Panc1 (cell line): ENCODE results near the gene BABAM2. TPM values are rescaled to one million over a fixed set of nuclear protein-coding genes. Genes with fewer than 3 reads are reported as not detected.

ENCODE experiments used
- ATAC-seq: fragments of 200-7000 bp; cut with Tn5 transposase; 2 replicates; pipeline ENCODE4 v1.9.1; 2020; ENCODE audit warnings: mild to moderate bottlenecking, moderate library complexity
- BruUV-seq: library from RNA; stranded (reverse); fragments of 400-500 nt; replicated peaks from 2 replicates; lab custom pipeline; 2021; lab: Mats Ljungman, UMichigan
- CTCF ChIA-PET: fragments of 300-600 bp; sonication (Branson Sonifier 250); formaldehyde crosslinking; loops from one replicate; lab custom pipeline; 2022; ENCODE audit warnings: antibody characterized with exemption; lab: Charles Lee
- POLR2A ChIA-PET: fragments of 300-600 bp; sonication (Branson Sonifier 250); formaldehyde crosslinking; loops from one replicate; lab custom pipeline; 2022; ENCODE audit warnings: antibody characterized with exemption; lab: Charles Lee
- DNase-seq: peaks from one replicate; pipeline ENCODE4 v3.0.0-alpha.2; 2010; ENCODE audit warnings: low read depth, low spot score
- H3K27ac ChIP-seq: 2 replicates; pipeline ENCODE4 v1.5.1; 2011; ENCODE audit warnings: mild to moderate bottlenecking, low read length, inconsistent platforms
- H3K27me3 ChIP-seq: fragments of 200-500 bp; sonication (Bioruptor generic); 2 replicates; pipeline ENCODE4 v1.6.0; 2014; ENCODE audit warnings: low read length, inconsistent platforms; ENCODE audit not compliant: control insufficient read depth, insufficient read depth
- H3K36me3 ChIP-seq: fragments of 200-500 bp; sonication (Bioruptor generic); 2 replicates; pipeline ENCODE4 v1.5.1; 2014; ENCODE audit warnings: inconsistent platforms, mild to moderate bottlenecking, low read length, moderate library complexity; ENCODE audit not compliant: control insufficient read depth, insufficient read depth
- H3K4me1 ChIP-seq: 2 replicates; pipeline ENCODE4 v1.5.1; 2011; ENCODE audit warnings: inconsistent platforms, mild to moderate bottlenecking, low read length, moderate library complexity; ENCODE audit not compliant: control insufficient read depth, insufficient read depth
- H3K4me3 ChIP-seq, 2 experiments: 2 replicates each; pipeline ENCODE4 v1.5.1; 2011 to 2012; ENCODE audit warnings: low read depth in 2 of 2, low read length in 2 of 2, mild to moderate bottlenecking in 2 of 2, inconsistent platforms in 1 of 2, moderate library complexity in 1 of 2
- H3K9me3 ChIP-seq: fragments of 200-500 bp; sonication (Bioruptor generic); 2 replicates; pipeline ENCODE4 v1.5.1; 2014; ENCODE audit warnings: low read depth, mild to moderate bottlenecking, inconsistent platforms, low read length, moderate library complexity; ENCODE audit not compliant: control insufficient read depth, insufficient read depth
- POLR2AphosphoS5 ChIP-seq: IDR thresholded peaks from 2 replicates; pipeline ENCODE4 v1.6.1; 2012; ENCODE audit warnings: mild to moderate bottlenecking, low read depth, low read length, moderate library complexity
- REST ChIP-seq, 2 experiments: IDR thresholded peaks; 2 replicates each; pipeline ENCODE4 v1.6.1; 2011 to 2012; ENCODE audit warnings: low read depth in 2 of 2, control low read depth in 1 of 2, low read length in 1 of 2, mild to moderate bottlenecking in 1 of 2, moderate library complexity in 1 of 2; ENCODE audit not compliant: insufficient read depth in 1 of 2
- SIN3A ChIP-seq: IDR thresholded peaks from 2 replicates; pipeline ENCODE4 v1.6.1; 2012; ENCODE audit warnings: low read depth, mild to moderate bottlenecking, low read length, moderate library complexity, borderline replicate concordance; ENCODE audit not compliant: insufficient read depth
- TCF7L2 ChIP-seq: IDR thresholded peaks from 2 replicates; pipeline ENCODE4 v1.6.1; 2011; ENCODE audit warnings: mild to moderate bottlenecking, low read depth, low read length, inconsistent platforms
- in situ Hi-C: cut with HindIII; loops from 2 replicates; pipeline ENCODE4 v1.10.0; 2016; ENCODE audit warnings: low sequenced_read_pairs, low pct_unique_long_range_greater_than_20kb
- intact Hi-C: fragments of 100-400 bp; cut with micrococcal nuclease; formaldehyde crosslinking; loops from one replicate; pipeline ENCODE4 v1.10.0; 2022; ENCODE audit not compliant: unreplicated experiment
- total RNA-seq: library from RNA; stranded (reverse); gene quantifications from one replicate; pipeline ENCODE4 v1.2.1, GENCODE V29; 2021; ENCODE audit not compliant: unreplicated experiment
- TF ChIP-seq, protein P1 (sequence below): fragments of 450-650 bp; IDR thresholded peaks from 2 replicates; pipeline ENCODE4 v1.5.1; 2017; ENCODE audit warnings: mild to moderate bottlenecking

The BABAM2 gene
- total RNA-seq, 1 experiment from 2014 or later = 31.2 TPM

DNA sequence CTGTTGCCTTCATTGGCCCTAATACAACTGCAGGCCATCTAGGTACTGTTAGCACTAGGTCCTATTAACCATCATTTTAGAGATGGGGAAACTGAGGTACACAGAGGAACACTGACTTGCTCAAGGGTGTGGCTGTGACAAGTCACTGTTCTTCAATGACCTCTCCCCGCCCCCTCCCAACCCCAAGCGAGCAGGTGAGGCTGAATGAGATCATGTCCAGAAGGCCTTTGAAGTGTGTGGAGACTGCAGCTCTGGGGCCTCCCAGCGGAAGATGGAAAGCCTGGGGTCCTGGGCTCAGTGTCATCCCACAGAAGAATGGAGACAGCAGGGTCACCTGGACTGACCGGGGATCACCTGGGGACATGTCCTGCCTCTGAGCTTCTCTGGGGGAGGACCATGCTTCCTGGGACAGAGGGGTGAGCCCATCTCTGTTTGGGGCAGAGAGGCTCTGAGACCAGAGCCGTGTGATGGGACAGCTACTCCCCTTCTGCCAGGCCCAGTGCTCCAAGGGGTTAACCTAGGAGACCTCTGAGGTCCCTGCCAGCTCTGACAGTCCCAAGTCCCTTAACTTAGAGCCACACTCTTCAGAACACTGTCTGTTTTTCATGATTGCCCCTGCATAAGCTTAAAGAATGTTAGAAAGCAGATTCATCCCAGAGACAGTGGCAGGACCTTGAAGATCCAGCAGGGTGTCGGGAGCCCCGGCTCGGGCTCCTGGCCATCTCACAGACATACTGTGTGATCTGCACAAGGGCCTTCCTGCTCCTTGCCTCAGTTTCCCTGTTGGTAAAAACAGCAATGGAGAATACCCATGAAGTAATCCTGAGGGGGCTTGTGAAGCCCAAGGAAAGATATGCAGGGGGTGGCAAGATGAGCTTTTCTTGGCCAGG is 485.5 kb downstream of the BABAM2 start:
- Histone ChIP-seq H3K9me3 (no peaks in the 10 kb centered on the region), H3K4me1 (no peaks in the 10 kb centered on the region), H3K36me3 (no peaks in the 10 kb centered on the region), H3K27ac (no peak overlapping the region), H3K4me3 (no peak overlapping the region), H3K27me3 (no peaks in the 10 kb centered on the region)
- ChIA-PET POLR2A (no interaction called here), CTCF (no interaction called here)
- intact Hi-C loops (no loop called here), in situ Hi-C loops (no loop called here)
- BruUV-seq = no TSS peak
- TF ChIP-seq REST (IDR thresholded peaks at IDR 0.05; ENCODE audit: insufficient read depth in 1 of 2, low read depth in 2 of 2, low read length in 1 of 2) (no peak), SIN3A (no peak), POLR2AphosphoS5 (no peak), TCF7L2 (no peak)
- TF ChIP-seq, protein P1, sequence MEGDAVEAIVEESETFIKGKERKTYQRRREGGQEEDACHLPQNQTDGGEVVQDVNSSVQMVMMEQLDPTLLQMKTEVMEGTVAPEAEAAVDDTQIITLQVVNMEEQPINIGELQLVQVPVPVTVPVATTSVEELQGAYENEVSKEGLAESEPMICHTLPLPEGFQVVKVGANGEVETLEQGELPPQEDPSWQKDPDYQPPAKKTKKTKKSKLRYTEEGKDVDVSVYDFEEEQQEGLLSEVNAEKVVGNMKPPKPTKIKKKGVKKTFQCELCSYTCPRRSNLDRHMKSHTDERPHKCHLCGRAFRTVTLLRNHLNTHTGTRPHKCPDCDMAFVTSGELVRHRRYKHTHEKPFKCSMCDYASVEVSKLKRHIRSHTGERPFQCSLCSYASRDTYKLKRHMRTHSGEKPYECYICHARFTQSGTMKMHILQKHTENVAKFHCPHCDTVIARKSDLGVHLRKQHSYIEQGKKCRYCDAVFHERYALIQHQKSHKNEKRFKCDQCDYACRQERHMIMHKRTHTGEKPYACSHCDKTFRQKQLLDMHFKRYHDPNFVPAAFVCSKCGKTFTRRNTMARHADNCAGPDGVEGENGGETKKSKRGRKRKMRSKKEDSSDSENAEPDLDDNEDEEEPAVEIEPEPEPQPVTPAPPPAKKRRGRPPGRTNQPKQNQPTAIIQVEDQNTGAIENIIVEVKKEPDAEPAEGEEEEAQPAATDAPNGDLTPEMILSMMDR = no peak
- ATAC-seq (no peak), DNase-seq (no peak)

- no peaks in the 10 kb centered on the region for H3K4me1 ChIP-seq
- ChIA-PET POLR2A (no interaction called here), CTCF (no interaction called here)
- no peak overlapping the region for H3K27ac ChIP-seq
- in situ Hi-C loops = no loop called here
- H3K4me3 ChIP-seq = no peak overlapping the region
- BruUV-seq = no TSS peak
- no peak for ATAC-seq
- no peak for DNase-seq
- H3K27me3 ChIP-seq = no peaks in the 10 kb centered on the region
- no peaks in the 10 kb centered on the region for H3K9me3 ChIP-seq
- intact Hi-C loops = no loop called here
- H3K36me3 ChIP-seq = no peaks in the 10 kb centered on the region
- TF ChIP-seq POLR2AphosphoS5 (no peak), SIN3A (no peak), REST (IDR thresholded peaks at IDR 0.05; ENCODE audit: insufficient read depth in 1 of 2, low read depth in 2 of 2, low read length in 1 of 2) (no peak), TCF7L2 (no peak)
- TF ChIP-seq, protein P1 = no peak
Observed at GRCh38 chr2:28377195-28377816, 486.8 kb downstream of the BABAM2 start.
